ENCODE data around the gene CRYGC. TPM values are rescaled to one million over a fixed set of nuclear protein-coding genes. Genes with fewer than 3 reads are reported as not detected.
"Not testable (repeated sequence)": the region's sequence is repeated elsewhere in the genome, so short reads cannot be mapped to it uniquely, and the experiment has no call there.

Gene CRYGC
- total and polyA plus RNA-seq, 2 donors (not counting 3 experiments of a cell fraction or from before 2014, with no cell fraction given), result not detected

DNA sequence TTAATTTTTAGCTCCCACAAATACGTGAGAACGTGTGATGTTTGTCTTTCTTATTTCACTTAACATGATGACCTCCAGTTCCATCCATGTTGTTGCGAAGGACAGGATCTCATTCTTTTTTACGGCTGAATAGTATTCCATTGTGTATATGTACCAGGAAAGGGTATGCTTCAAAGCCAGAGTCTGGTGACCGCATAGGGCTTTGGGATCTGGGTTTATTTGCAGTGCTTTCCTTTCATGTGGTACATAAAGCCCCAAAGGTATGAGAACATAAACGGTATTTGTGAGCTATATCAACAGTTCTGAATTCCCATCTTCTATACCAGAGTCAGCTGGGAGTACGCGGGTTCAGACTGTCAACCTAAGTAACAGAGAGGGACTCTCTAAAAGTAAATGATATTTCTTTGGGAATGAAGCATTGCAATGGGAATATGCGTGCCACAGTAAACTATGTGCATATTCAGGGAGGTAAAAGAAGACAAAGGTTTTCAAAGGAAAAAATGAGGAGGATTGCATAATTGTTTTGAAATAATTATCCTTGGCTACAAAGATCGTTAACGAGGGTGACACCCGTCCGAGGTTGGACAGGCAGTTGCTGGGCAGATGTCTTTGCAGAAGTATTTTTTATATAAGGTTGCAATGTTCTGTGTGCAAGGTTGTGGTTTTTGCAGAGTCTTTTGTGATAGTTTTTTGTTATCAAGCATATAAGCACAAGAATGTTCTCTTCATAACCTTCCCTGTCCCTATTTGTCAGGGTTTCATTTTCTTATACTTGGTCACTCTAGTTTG, 29.8 kb downstream of the CRYGC start:
- FAIRE-seq (no peak), DNase-seq (ENCODE audit: low read depth, low spot score) (no peak)
- BruUV-seq (replicated peaks), result no TSS peak
- Histone ChIP-seq H3K27ac (ENCODE audit: insufficient read depth, low read depth, low read length) (no peak overlapping the region), H3K4me1 (ENCODE audit: control insufficient read depth, extremely low read depth, insufficient read depth, low read length) (no peaks in the 10 kb centered on the region), H3K27me3 (ENCODE audit: control insufficient read depth in 2 of 2, insufficient read depth in 2 of 2, low read length in 2 of 2) (no peaks in the 10 kb centered on the region), H3K4me2 (ENCODE audit: insufficient read depth, low read length) (no peak overlapping the region), H2AFZ (ENCODE audit: low read depth, low read length) (no peak overlapping the region), H3K9ac (replicated peaks; ENCODE audit: extremely low read depth, insufficient read depth, low read length) (no peak overlapping the region), H4K20me1 (replicated peaks; ENCODE audit: control insufficient read depth, extremely low read depth, insufficient read depth, low read length) (no peaks in the 10 kb centered on the region), H3K4me3 (replicated peaks in 1 of 3; ENCODE audit: insufficient read depth in 1 of 3, low read depth in 1 of 3, low read length in 3 of 3) (no peak overlapping the region), H3K36me3 (ENCODE audit: control insufficient read depth in 2 of 2, extremely low read depth in 1 of 2, insufficient read depth in 2 of 2, low read length in 2 of 2) (no peaks in the 10 kb centered on the region), H3K79me2 (ENCODE audit: control insufficient read depth, insufficient read depth, low read length) (no peaks in the 10 kb centered on the region), H3K9me1 (replicated peaks; ENCODE audit: control insufficient read depth, extremely low read depth, insufficient read depth, low read length) (no peaks in the 10 kb centered on the region), H3K9me3 (replicated peaks; ENCODE audit: control insufficient read depth, insufficient read depth, low read length) (no peaks in the 10 kb centered on the region)
- intact Hi-C loops (cut with micrococcal nuclease), result no loop called here
- ChIA-PET POLR2A (no interaction called here), CTCF (no interaction called here)
- dilution Hi-C loops (cut with MboI; ENCODE audit: extremely low pct_ligation_motif_present, low sequenced_read_pairs), result no loop called here
- TF ChIP-seq POLR2A (IDR thresholded peaks at IDR 0.05; ENCODE audit: low read depth, low read length) (no peak), POLR2AphosphoS5 (IDR thresholded peaks at IDR 0.05; ENCODE audit: insufficient read depth, low read depth, low read length) (no peak), JUN (IDR thresholded peaks at IDR 0.05; ENCODE audit: borderline replicate concordance, insufficient read depth, insufficient read length, low read depth) (no peak), GATA2 (IDR thresholded peaks at IDR 0.05; ENCODE audit: insufficient read depth, insufficient read length, low read depth, low read length) (no peak), EZH2 (IDR thresholded peaks at IDR 0.05; ENCODE audit: borderline replicate concordance, low read depth, low read length, severe bottlenecking) (no peak), MYC (IDR thresholded peaks at IDR 0.05; ENCODE audit: low read depth, low read length) (no peak), FOS (IDR thresholded peaks at IDR 0.05; ENCODE audit: borderline replicate concordance, insufficient read depth, low read length) (no peak)
- TF ChIP-seq, protein P1, sequence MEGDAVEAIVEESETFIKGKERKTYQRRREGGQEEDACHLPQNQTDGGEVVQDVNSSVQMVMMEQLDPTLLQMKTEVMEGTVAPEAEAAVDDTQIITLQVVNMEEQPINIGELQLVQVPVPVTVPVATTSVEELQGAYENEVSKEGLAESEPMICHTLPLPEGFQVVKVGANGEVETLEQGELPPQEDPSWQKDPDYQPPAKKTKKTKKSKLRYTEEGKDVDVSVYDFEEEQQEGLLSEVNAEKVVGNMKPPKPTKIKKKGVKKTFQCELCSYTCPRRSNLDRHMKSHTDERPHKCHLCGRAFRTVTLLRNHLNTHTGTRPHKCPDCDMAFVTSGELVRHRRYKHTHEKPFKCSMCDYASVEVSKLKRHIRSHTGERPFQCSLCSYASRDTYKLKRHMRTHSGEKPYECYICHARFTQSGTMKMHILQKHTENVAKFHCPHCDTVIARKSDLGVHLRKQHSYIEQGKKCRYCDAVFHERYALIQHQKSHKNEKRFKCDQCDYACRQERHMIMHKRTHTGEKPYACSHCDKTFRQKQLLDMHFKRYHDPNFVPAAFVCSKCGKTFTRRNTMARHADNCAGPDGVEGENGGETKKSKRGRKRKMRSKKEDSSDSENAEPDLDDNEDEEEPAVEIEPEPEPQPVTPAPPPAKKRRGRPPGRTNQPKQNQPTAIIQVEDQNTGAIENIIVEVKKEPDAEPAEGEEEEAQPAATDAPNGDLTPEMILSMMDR (IDR thresholded peaks at IDR 0.05; ENCODE audit: extremely low read depth in 1 of 2, insufficient read depth in 1 of 2, low read depth in 1 of 2, low read length in 2 of 2), result no peak
- TF ChIP-seq, protein P2, sequence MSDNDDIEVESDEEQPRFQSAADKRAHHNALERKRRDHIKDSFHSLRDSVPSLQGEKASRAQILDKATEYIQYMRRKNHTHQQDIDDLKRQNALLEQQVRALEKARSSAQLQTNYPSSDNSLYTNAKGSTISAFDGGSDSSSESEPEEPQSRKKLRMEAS (IDR thresholded peaks at IDR 0.05; ENCODE audit: insufficient read depth, insufficient read length), result no peak

DNA sequence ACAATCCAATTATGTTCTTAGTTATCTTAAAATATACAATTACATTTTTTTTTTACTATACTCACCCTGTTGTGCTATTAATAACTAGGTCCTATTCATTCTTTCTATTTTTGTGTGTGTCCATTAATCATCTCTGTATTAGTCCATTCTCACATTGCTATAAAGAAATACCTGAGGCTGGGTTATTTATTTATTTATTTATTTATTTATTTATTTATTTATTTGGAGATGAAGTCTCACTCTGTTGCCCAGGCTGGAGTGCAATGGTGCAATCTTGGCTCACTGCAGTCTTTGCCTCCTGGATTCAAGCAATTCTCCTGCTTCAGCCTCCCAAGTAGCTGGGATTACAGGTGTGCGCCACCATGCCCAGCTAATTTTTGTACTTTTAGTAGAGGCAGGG, 30.9 kb downstream of the CRYGC start:
- dilution Hi-C loops (cut with MboI; ENCODE audit: extremely low pct_ligation_motif_present, low sequenced_read_pairs); DNase-seq (ENCODE audit: low read depth, low spot score); H3K9ac ChIP-seq (replicated peaks; ENCODE audit: extremely low read depth, insufficient read depth, low read length); H3K9me1 ChIP-seq (replicated peaks; ENCODE audit: control insufficient read depth, extremely low read depth, insufficient read depth, low read length); H3K79me2 ChIP-seq (ENCODE audit: control insufficient read depth, insufficient read depth, low read length); H3K9me3 ChIP-seq (replicated peaks; ENCODE audit: control insufficient read depth, insufficient read depth, low read length); CTCF ChIA-PET; H3K36me3 ChIP-seq (ENCODE audit: control insufficient read depth in 2 of 2, extremely low read depth in 1 of 2, insufficient read depth in 2 of 2, low read length in 2 of 2); H4K20me1 ChIP-seq (replicated peaks; ENCODE audit: control insufficient read depth, extremely low read depth, insufficient read depth, low read length); intact Hi-C loops (cut with micrococcal nuclease); H3K4me1 ChIP-seq (ENCODE audit: control insufficient read depth, extremely low read depth, insufficient read depth, low read length); H3K27me3 ChIP-seq (ENCODE audit: control insufficient read depth in 2 of 2, insufficient read depth in 2 of 2, low read length in 2 of 2); BruUV-seq (replicated peaks); H3K4me3 ChIP-seq (replicated peaks in 1 of 3; ENCODE audit: insufficient read depth in 1 of 3, low read depth in 1 of 3, low read length in 3 of 3); POLR2A ChIA-PET; H3K4me2 ChIP-seq (ENCODE audit: insufficient read depth, low read length); H3K27ac ChIP-seq (ENCODE audit: insufficient read depth, low read depth, low read length); FAIRE-seq; H2AFZ ChIP-seq (ENCODE audit: low read depth, low read length): not testable (repeated sequence)
